ENCODE measurements around the gene POLR2C. TPM values are rescaled to one million over a fixed set of nuclear protein-coding genes. Genes with fewer than 3 reads are reported as not detected.

POLR2C gene
- total RNA-seq (2016; rRNA removed; fragmentation: Illumina TruSeq; extraction: Trizol) = 104 and 146 TPM in 2 replicates
- 18.6 and 24.2 TPM in 2 replicates for total RNA-seq (2016; cell fraction: cytosol; rRNA removed; fragmentation: Illumina TruSeq; extraction: Trizol; ENCODE audit: low read depth)
- 103 and 154 TPM in 2 replicates for total RNA-seq (2016; cell fraction: insoluble cytoplasmic fraction; rRNA removed; fragmentation: Illumina TruSeq; extraction: Trizol)
- total RNA-seq (2016; cell fraction: membrane; rRNA removed; fragmentation: Illumina TruSeq; extraction: Trizol) = 49.1 and 55.4 TPM in 2 replicates
- total RNA-seq (2016; cell fraction: nucleus; rRNA removed; fragmentation: Illumina TruSeq; extraction: Trizol) = 54.3 and 64.6 TPM in 2 replicates
- 199 and 216 TPM in 2 replicates for polyA plus RNA-seq (2011; rRNA removed)
- polyA plus RNA-seq (2011; cell fraction: cytosol; rRNA removed) = 226 and 249 TPM in 2 replicates
- 143 and 144 TPM in 2 replicates for polyA plus RNA-seq (2011; cell fraction: nucleus; rRNA removed)
- polyA plus RNA-seq (2012) = 72.5 and 84.4 TPM in 2 replicates
- polyA plus RNA-seq (2016; cell fraction: cytosol; fragmentation: Illumina TruSeq; extraction: Trizol; ENCODE audit: low read depth) = 18.7 and 20.9 TPM in 2 replicates
- 169 and 175 TPM in 2 replicates for polyA plus RNA-seq (2016; cell fraction: insoluble cytoplasmic fraction; fragmentation: Illumina TruSeq; extraction: Trizol; ENCODE audit: low read depth)
- 41.6 and 42.2 TPM in 2 replicates for polyA plus RNA-seq (2016; cell fraction: membrane; fragmentation: Illumina TruSeq; extraction: Trizol; ENCODE audit: low read depth)
- polyA plus RNA-seq (2016; cell fraction: nucleus; fragmentation: Illumina TruSeq; extraction: Trizol; ENCODE audit: insufficient read depth, low read depth) = 94.8 and 102 TPM in 2 replicates
- 302 and 354 TPM in 2 replicates for polyA minus RNA-seq (2011; rRNA and poly(A)+ RNA removed; ENCODE audit: low replicate concordance)
- polyA minus RNA-seq (2011; cell fraction: cytosol; rRNA and poly(A)+ RNA removed) = 134 and 135 TPM in 2 replicates
- polyA minus RNA-seq (2011; cell fraction: nucleus; rRNA and poly(A)+ RNA removed) = 124 and 139 TPM in 2 replicates
- Bru-seq, nascent RNA = percentile 91 among the genes with signal in this experiment
- BruChase-seq, experiment 1, labeled RNA remaining after a 6-hour chase = percentile 91 among the genes with signal in this experiment
- BruChase-seq, experiment 2, labeled RNA remaining after a 2-hour chase = percentile 85 among the genes with signal in this experiment
- long read RNA-seq, experiment 1, transcript POLR2C-201 (9 exons, 2,057 nt) = major isoform, 141 of 155 reads
- long read RNA-seq, experiment 1, partial matches to known transcripts = 8 of 155 reads
- long read RNA-seq, experiment 1, other reads (novel, unspliced or antisense) = 5 of 155 reads
- long read RNA-seq, experiment 2, transcript POLR2C-201 (9 exons, 2,057 nt) = major isoform, 161 of 211 reads
- long read RNA-seq, experiment 2, partial matches to known transcripts = 39 of 211 reads
- long read RNA-seq, experiment 2, other reads (novel, unspliced or antisense) = 11 of 211 reads

GRCh38 chr16:57462209-57462977 lies at the start of gene POLR2C:
TSS of gene POLR2C (plus strand) at chr16:57462679. CDS start at chr16:57462725, 46 bp downstream.
- Histone ChIP-seq H3K4me2 (ENCODE audit: low read depth, low read length) (peak within 1 kb of the TSS; percentile 95), H3K27ac (ENCODE audit: extremely low read length, insufficient read depth, low read length) (peak within 1 kb of the TSS; percentile 63), H3K4me1 (ENCODE audit: insufficient read depth, low read length) (peaks cover 33% of the 10 kb centered on the region), H3K4me3 (replicated peaks in 1 of 3; ENCODE audit: insufficient read depth in 1 of 3, low read depth in 2 of 3, low read length in 3 of 3) (peak within 1 kb of the TSS; percentile 94 to 100 (median 99)), H2AFZ (ENCODE audit: low read length) (no peak within 1 kb of the TSS), H4K20me1 (ENCODE audit: insufficient read depth, low read length) (no peaks in the 10 kb centered on the region), H3K27me3 (ENCODE audit: control insufficient read depth in 1 of 2, insufficient read depth in 2 of 2, low read length in 2 of 2) (no peaks in the 10 kb centered on the region; a peak in 1 of 5 replicates), H3K79me2 (ENCODE audit: insufficient read depth, low read length) (peaks cover 34% of the 10 kb centered on the region), H3K9me3 (ENCODE audit: low read length) (no peaks in the 10 kb centered on the region), H3K36me3 (replicated peaks in 1 of 2; ENCODE audit: control insufficient read depth in 1 of 2, insufficient read depth in 2 of 2, low read length in 2 of 2) (peaks cover 34 to 65% of the 10 kb centered on the region in 2 experiments), H3K9ac (ENCODE audit: insufficient read depth, low read depth, low read length) (peak within 1 kb of the TSS; percentile 94)
- intact Hi-C loops (cut with micrococcal nuclease; ENCODE audit: unreplicated experiment) = loop anchor here (1.0 kb wide), 1 partner anchor 57 kb away; no protein-coding TSS in a partner anchor
- ChIA-PET POLR2A (interaction anchor here (0.7 to 3.7 kb wide), 18 partner anchors 10 to 273 kb away, joined by 3 to 52 read pairs (median 4); partner anchors contain the start of genes CIAPIN1, COQ9, DOK4 and KATNB1), CTCF (ENCODE audit: low intra/inter-chr PET ratio, low total read pairs) (interaction anchor here (0.7 to 4.6 kb wide), 4 partner anchors 10 to 57 kb away, joined by 3 to 37 read pairs (median 4); no protein-coding TSS in a partner anchor)
- peak; percentile 80 for DNase-seq (ENCODE audit: low spot score)
- WGBS (ENCODE audit: low lambda C conversion rate) = 3% methylated on average over 28 of the region's 47 CpGs
- no TSS peak for BruUV-seq (replicated peaks)
- peak; percentile 97 for ATAC-seq
- in situ Hi-C loops (cut with HindIII; ENCODE audit: extremely low pct_ligation_motif_present, low pct_unique_long_range_greater_than_20kb) = no loop called here
- peak; percentile 86 for FAIRE-seq
- TF ChIP-seq NFYC (CRISPR knock-in tag; IDR thresholded peaks at IDR 0.05) = no peak
- peak; percentile 85; the same call in 1 of the 2 replicates for TF ChIP-seq ZNF326 (CRISPR knock-in tag; IDR thresholded peaks at IDR 0.05; ENCODE audit: borderline replicate concordance)
- no peak for TF ChIP-seq ZNF20 (CRISPR knock-in tag; IDR thresholded peaks at IDR 0.05)
- no peak for TF ChIP-seq JDP2 (CRISPR knock-in tag; IDR thresholded peaks at IDR 0.05; ENCODE audit: borderline replicate concordance)
- no peak for TF ChIP-seq MNT (IDR thresholded peaks at IDR 0.05)
- TF ChIP-seq RARA (CRISPR knock-in tag; IDR thresholded peaks at IDR 0.05) = peak; percentile 60
- no peak for TF ChIP-seq ZNF136 (CRISPR knock-in tag; IDR thresholded peaks at IDR 0.05; ENCODE audit: low read depth)
- no peak for TF ChIP-seq ZNF33B (CRISPR knock-in tag; IDR thresholded peaks at IDR 0.05)
- TF ChIP-seq HOMEZ (CRISPR knock-in tag; IDR thresholded peaks at IDR 0.05; ENCODE audit: low read depth) = peak; percentile 73; the same call in 1 of the 2 replicates
- TF ChIP-seq TFDP1 (CRISPR knock-in tag; IDR thresholded peaks at IDR 0.05; ENCODE audit: borderline replicate concordance) = peak; percentile 83
- TF ChIP-seq IRF1 (CRISPR knock-in tag; IDR thresholded peaks at IDR 0.05; ENCODE audit: low read depth) = no peak
